ENCODE measurements around the gene KPNA1. TPM values are rescaled to one million over a fixed set of nuclear protein-coding genes. Genes with fewer than 3 reads are reported as not detected.

KPNA1 gene
- total and polyA plus RNA-seq, 2 experiments from 2014 or later, result 19.8 to 30.1 TPM

- peaks cover 5% of the 10 kb centered on the region; the same call in 1 of the 2 replicates for H3K4me1 ChIP-seq (ENCODE audit: insufficient read depth)
- H3K27me3 ChIP-seq (ENCODE audit: insufficient read depth), result no peaks in the 10 kb centered on the region
- no peaks in the 10 kb centered on the region for H3K79me2 ChIP-seq (replicated peaks; ENCODE audit: insufficient read depth)
- no peak overlapping the region for H3K4me3 Mint-ChIP-seq
- ATAC-seq, result no peak
- no peak overlapping the region for H3K27ac Mint-ChIP-seq
- H4K20me1 ChIP-seq (replicated peaks; ENCODE audit: insufficient read depth), result no peaks in the 10 kb centered on the region
- TF ChIP-seq, protein P1, sequence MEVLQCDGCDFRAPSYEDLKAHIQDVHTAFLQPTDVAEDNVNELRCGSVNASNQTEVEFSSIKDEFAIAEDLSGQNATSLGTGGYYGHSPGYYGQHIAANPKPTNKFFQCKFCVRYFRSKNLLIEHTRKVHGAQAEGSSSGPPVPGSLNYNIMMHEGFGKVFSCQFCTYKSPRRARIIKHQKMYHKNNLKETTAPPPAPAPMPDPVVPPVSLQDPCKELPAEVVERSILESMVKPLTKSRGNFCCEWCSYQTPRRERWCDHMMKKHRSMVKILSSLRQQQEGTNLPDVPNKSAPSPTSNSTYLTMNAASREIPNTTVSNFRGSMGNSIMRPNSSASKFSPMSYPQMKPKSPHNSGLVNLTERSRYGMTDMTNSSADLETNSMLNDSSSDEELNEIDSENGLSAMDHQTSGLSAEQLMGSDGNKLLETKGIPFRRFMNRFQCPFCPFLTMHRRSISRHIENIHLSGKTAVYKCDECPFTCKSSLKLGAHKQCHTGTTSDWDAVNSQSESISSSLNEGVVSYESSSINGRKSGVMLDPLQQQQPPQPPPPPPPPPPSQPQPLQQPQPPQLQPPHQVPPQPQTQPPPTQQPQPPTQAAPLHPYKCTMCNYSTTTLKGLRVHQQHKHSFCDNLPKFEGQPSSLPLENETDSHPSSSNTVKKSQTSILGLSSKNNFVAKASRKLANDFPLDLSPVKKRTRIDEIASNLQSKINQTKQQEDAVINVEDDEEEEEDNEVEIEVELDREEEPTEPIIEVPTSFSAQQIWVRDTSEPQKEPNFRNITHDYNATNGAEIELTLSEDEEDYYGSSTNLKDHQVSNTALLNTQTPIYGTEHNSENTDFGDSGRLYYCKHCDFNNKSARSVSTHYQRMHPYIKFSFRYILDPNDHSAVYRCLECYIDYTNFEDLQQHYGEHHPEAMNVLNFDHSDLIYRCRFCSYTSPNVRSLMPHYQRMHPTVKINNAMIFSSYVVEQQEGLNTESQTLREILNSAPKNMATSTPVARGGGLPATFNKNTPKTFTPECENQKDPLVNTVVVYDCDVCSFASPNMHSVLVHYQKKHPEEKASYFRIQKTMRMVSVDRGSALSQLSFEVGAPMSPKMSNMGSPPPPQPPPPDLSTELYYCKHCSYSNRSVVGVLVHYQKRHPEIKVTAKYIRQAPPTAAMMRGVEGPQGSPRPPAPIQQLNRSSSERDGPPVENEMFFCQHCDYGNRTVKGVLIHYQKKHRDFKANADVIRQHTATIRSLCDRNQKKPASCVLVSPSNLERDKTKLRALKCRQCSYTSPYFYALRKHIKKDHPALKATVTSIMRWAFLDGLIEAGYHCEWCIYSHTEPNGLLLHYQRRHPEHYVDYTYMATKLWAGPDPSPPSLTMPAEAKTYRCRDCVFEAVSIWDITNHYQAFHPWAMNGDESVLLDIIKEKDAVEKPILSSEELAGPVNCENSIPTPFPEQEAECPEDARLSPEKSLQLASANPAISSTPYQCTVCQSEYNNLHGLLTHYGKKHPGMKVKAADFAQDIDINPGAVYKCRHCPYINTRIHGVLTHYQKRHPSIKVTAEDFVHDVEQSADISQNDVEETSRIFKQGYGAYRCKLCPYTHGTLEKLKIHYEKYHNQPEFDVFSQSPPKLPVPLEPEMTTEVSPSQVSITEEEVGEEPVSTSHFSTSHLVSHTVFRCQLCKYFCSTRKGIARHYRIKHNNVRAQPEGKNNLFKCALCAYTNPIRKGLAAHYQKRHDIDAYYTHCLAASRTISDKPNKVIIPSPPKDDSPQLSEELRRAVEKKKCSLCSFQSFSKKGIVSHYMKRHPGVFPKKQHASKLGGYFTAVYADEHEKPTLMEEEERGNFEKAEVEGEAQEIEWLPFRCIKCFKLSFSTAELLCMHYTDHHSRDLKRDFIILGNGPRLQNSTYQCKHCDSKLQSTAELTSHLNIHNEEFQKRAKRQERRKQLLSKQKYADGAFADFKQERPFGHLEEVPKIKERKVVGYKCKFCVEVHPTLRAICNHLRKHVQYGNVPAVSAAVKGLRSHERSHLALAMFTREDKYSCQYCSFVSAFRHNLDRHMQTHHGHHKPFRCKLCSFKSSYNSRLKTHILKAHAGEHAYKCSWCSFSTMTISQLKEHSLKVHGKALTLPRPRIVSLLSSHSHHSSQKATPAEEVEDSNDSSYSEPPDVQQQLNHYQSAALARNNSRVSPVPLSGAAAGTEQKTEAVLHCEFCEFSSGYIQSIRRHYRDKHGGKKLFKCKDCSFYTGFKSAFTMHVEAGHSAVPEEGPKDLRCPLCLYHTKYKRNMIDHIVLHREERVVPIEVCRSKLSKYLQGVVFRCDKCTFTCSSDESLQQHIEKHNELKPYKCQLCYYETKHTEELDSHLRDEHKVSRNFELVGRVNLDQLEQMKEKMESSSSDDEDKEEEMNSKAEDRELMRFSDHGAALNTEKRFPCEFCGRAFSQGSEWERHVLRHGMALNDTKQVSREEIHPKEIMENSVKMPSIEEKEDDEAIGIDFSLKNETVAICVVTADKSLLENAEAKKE (CRISPR knock-in tag; IDR thresholded peaks at IDR 0.05), result no peak
- TF ChIP-seq, protein P2, sequence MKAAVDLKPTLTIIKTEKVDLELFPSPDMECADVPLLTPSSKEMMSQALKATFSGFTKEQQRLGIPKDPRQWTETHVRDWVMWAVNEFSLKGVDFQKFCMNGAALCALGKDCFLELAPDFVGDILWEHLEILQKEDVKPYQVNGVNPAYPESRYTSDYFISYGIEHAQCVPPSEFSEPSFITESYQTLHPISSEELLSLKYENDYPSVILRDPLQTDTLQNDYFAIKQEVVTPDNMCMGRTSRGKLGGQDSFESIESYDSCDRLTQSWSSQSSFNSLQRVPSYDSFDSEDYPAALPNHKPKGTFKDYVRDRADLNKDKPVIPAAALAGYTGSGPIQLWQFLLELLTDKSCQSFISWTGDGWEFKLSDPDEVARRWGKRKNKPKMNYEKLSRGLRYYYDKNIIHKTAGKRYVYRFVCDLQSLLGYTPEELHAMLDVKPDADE (IDR thresholded peaks at IDR 0.05), result no peak
- TF ChIP-seq REST (IDR thresholded peaks at IDR 0.05; ENCODE audit: unreplicated experiment) (no peak), ZNF114 (CRISPR knock-in tag; IDR thresholded peaks at IDR 0.05) (no peak), CREB1 (CRISPR knock-in tag; IDR thresholded peaks at IDR 0.05; ENCODE audit: low read depth) (no peak), CTCF (conservative IDR thresholded peaks at IDR 0.05; ENCODE audit: low read depth in 2 of 2) (no peak), STAT1 (IDR thresholded peaks at IDR 0.05; ENCODE audit: unreplicated experiment) (no peak), EZH2 (IDR thresholded peaks at IDR 0.05; ENCODE audit: low read depth, unreplicated experiment) (no peak), POLR2AphosphoS5 (IDR thresholded peaks at IDR 0.05; ENCODE audit: low read depth) (no peak), ZNF331 (CRISPR knock-in tag; IDR thresholded peaks at IDR 0.05; ENCODE audit: low read depth) (no peak), EZH2phosphoT487 (IDR thresholded peaks at IDR 0.05; ENCODE audit: unreplicated experiment) (no peak), JUNB (IDR thresholded peaks at IDR 0.05; ENCODE audit: unreplicated experiment) (no peak)
- H3K4me1 Mint-ChIP-seq, result peaks cover 4% of the 10 kb centered on the region
- DNase-seq (ENCODE audit: low spot score), result no peak
- H3F3A ChIP-seq (replicated peaks; ENCODE audit: low read depth), result no peaks in the 10 kb centered on the region
- no peaks in the 10 kb centered on the region for H3K9me2 ChIP-seq (ENCODE audit: insufficient read depth)
- H3K4me2 ChIP-seq, result no peak overlapping the region
- H3K9me3 Mint-ChIP-seq, result no peaks in the 10 kb centered on the region; the same call in 1 of the 3 replicates
- H3K27me3 Mint-ChIP-seq (ENCODE audit: insufficient read depth, low read depth, poor library complexity), result no peaks in the 10 kb centered on the region
- H3K4me3 ChIP-seq, result no peak overlapping the region
- no peak overlapping the region for H3K27ac ChIP-seq (ENCODE audit: low read depth)
- H3K36me3 ChIP-seq (ENCODE audit: insufficient read depth), result no peaks in the 10 kb centered on the region
- no peak overlapping the region for H2AFZ ChIP-seq
- no peaks in the 10 kb centered on the region for H3K36me3 Mint-ChIP-seq (ENCODE audit: low read depth)
Measured at GRCh38 chr3:122398920-122399319, 115.8 kb downstream of the KPNA1 start.

Data from GM23338 (cell line).